Measurements from ENCODE around the gene SP9.

SP9 gene

DNA sequence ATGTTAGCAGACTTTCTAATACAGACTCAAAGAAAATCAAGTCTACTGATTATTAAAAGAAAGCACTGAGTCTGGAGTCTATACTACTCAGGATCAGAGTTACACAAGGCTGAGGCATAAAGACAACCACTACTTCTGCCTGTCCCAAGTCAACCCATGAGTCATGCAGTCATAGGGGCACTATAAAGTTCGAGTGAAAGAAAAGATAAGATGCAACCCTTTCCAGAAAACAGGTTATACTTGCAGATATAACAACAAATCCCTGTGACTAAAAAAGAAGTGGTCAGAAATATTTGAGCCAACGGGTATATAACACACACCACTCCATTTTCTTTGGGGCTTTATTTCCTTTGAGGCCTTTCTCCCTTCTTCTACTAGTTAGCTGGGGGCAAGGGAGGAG, 42.2 kb downstream of the SP9 start:
- no CpG with 5 or more reads among the region's 2 CpGs for WGBS (ENCODE audit: insufficient coverage, insufficient read length)
- H3K27me3 ChIP-seq (ENCODE audit: control insufficient read depth, insufficient read depth, low read length) = no peaks in the 10 kb centered on the region
- H3K4me3 ChIP-seq (ENCODE audit: low read length) = no peak overlapping the region
- H3K27ac ChIP-seq (ENCODE audit: low read length) = no peak overlapping the region
- no peaks in the 10 kb centered on the region for H3K4me1 ChIP-seq (ENCODE audit: control insufficient read depth, insufficient read depth, low read length)
- H3K9me3 ChIP-seq (ENCODE audit: control insufficient read depth, insufficient read depth, low read length) = no peaks in the 10 kb centered on the region
- no peak for DNase-seq (ENCODE audit: low read depth, low spot score)
- peaks cover 2% of the 10 kb centered on the region; the same call in 1 of the 2 replicates for H3K36me3 ChIP-seq (ENCODE audit: control insufficient read depth, insufficient read depth, low read length)

DNA sequence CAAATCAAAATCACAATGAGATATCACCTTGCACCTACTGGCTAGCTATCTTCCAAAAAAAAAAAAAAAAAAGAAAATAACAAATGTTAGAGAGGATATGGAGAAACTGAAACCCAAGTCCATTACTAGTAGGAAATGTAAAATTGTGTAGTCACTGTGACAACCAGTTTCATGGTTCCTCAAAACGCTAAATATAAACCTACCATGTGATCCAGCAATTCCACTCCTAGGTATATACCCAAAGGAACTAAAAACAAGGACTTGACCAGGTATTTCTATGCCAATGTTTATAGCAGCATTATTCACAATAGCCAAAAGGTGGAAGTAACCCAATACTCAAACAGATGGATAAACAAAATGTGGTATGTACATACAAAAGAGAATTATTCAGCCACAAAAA, 49.0 kb downstream of the SP9 start:
- Histone ChIP-seq H3K4me1 (ENCODE audit: control insufficient read depth, insufficient read depth, low read length) (no peaks in the 10 kb centered on the region), H3K4me3 (ENCODE audit: low read length) (no peak overlapping the region), H3K9me3 (ENCODE audit: control insufficient read depth, insufficient read depth, low read length) (no peaks in the 10 kb centered on the region), H3K27ac (ENCODE audit: low read length) (no peak overlapping the region), H3K36me3 (ENCODE audit: control insufficient read depth, insufficient read depth, low read length) (peaks cover under 1% of the 10 kb centered on the region; the same call in 1 of the 2 replicates), H3K27me3 (ENCODE audit: control insufficient read depth, insufficient read depth, low read length) (no peaks in the 10 kb centered on the region)
- no CpG with 5 or more reads among the region's 1 CpG for WGBS (ENCODE audit: insufficient coverage, insufficient read length)
- no peak for DNase-seq (ENCODE audit: low read depth, low spot score)

DNA sequence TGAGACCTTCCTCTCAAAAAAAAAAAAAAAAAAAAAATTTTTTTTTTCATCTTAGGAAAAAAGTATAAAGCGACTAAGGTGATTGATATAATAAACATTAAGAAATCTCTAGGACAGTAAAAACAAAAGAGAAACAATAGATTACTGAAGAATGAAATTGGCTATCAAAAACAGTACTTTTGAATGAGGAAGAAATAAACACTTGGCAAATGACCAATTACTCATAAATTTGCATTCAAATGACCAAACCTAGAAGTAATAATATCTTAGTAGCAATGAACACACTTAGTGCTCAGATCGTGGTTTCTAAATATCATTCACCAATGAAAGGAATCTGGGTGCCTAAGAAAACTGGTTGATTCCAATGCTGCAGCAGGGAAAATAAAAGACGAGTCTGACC, 50.4 kb downstream of the SP9 start:
- no peaks in the 10 kb centered on the region for H3K9me3 ChIP-seq (ENCODE audit: control insufficient read depth, insufficient read depth, low read length)
- DNase-seq (ENCODE audit: low read depth, low spot score) = no peak
- H3K27me3 ChIP-seq (ENCODE audit: control insufficient read depth, insufficient read depth, low read length) = no peaks in the 10 kb centered on the region
- no peak overlapping the region for H3K27ac ChIP-seq (ENCODE audit: low read length)
- no peaks in the 10 kb centered on the region for H3K4me1 ChIP-seq (ENCODE audit: control insufficient read depth, insufficient read depth, low read length)
- no peak overlapping the region for H3K4me3 ChIP-seq (ENCODE audit: low read length)
- no peaks in the 10 kb centered on the region for H3K36me3 ChIP-seq (ENCODE audit: control insufficient read depth, insufficient read depth, low read length)
- WGBS (ENCODE audit: insufficient coverage, insufficient read length) = no CpG with 5 or more reads among the region's 3 CpGs
